ENCODE results near the gene PPT2.
"Not testable (repeated sequence)": the region's sequence is repeated elsewhere in the genome, so short reads cannot be mapped to it uniquely, and the experiment has no call there.

Gene PPT2

GRCh38 chr6:32210191-32210601 is 56.3 kb downstream of the PPT2 start:
- DNase-seq (ENCODE audit: low read depth in 2 of 2): no peak

DNA sequence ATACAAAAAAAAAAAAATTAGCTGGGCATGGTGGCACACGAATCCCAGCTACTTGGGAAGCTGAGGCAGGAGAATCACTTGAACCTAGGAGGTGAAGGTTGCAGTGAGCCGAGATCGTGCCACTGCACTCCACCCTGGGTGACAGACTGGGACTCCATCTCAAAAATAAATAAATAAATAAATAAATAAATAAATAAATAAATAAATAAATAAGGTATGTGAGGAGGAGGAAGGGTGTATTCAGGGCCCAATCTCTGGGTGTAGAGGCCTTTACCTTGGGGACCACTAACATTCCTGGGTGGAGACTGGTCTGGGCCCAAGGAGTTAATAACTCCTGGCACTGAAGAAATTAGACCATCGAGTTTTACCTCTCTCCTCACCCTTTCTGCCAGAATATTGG is 57.5 kb downstream of the PPT2 start:
- DNase-seq (ENCODE audit: low read depth in 2 of 2): not testable (repeated sequence)

DNA sequence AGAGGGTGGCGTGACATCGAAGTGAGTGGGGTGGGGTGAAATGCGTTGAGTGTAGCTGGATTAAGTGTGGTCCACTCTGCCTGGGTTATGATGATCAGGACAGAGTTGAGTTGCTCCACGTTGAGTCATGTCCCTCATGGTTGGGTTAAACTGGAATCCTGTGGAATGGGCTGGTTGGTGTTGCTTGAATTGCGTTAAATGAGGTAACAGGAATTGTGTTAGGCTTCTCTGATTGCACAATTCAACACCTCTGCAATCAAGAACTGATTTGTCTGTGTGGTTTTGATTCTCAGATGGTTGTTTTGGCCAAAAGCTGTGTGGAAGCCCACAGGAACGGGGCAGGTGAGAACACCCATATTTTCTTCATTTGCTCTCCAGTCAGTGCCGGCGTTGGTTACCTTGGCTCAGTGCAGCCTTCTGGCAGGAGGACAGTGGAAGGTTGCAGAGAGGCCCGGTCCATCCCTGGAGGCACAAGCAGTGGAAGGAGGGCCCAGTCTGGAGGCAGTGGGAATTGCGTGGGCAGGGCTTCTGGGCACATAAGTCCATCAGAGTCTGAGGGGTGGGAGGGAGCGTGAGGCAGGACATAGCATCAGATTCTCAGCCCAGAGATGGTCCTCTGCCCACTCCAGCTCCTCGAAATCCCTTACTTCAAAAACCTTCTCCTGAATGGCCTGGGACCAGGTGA is 58.3 kb downstream of the PPT2 start:
- DNase-seq (ENCODE audit: low read depth in 2 of 2): no peak
